ENCODE results near the gene MB.

DNA sequence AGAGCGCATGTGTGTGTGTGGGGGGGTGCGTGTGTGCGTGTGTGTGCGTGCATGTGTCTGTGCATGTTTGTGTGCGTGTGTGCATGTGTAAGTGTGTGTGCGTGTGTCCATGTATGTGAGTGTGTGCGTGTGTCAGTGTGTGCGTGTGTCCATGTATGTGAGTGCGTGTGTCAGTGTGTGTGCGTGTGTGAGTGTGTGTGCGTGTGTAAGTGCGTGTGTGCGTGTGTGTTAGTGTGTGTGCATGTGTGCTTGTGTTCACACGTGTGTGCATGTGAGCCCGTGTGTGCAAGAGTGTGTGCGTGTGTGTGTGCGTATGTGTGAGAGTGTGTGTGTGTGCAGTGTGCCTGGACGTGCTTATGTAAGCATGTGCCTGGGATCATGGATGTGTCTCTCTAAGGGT is 16.4 kb upstream of the MB start:
- no peak for TF ChIP-seq POLR2A (IDR thresholded peaks at IDR 0.05)
- TF ChIP-seq, protein P1, sequence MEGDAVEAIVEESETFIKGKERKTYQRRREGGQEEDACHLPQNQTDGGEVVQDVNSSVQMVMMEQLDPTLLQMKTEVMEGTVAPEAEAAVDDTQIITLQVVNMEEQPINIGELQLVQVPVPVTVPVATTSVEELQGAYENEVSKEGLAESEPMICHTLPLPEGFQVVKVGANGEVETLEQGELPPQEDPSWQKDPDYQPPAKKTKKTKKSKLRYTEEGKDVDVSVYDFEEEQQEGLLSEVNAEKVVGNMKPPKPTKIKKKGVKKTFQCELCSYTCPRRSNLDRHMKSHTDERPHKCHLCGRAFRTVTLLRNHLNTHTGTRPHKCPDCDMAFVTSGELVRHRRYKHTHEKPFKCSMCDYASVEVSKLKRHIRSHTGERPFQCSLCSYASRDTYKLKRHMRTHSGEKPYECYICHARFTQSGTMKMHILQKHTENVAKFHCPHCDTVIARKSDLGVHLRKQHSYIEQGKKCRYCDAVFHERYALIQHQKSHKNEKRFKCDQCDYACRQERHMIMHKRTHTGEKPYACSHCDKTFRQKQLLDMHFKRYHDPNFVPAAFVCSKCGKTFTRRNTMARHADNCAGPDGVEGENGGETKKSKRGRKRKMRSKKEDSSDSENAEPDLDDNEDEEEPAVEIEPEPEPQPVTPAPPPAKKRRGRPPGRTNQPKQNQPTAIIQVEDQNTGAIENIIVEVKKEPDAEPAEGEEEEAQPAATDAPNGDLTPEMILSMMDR (IDR thresholded peaks at IDR 0.05): no peak

All from lower leg skin (tissue), 3 donors.